ENCODE measurements around the gene TMEM109. TPM values are rescaled to one million over a fixed set of nuclear protein-coding genes. Genes with fewer than 3 reads are reported as not detected.

The TMEM109 gene
- total and polyA plus RNA-seq, 2 of the 8 experiments (the other 6 are each of a cell fraction or from before 2014, with no cell fraction given): 27.3 to 30.3 TPM

DNA sequence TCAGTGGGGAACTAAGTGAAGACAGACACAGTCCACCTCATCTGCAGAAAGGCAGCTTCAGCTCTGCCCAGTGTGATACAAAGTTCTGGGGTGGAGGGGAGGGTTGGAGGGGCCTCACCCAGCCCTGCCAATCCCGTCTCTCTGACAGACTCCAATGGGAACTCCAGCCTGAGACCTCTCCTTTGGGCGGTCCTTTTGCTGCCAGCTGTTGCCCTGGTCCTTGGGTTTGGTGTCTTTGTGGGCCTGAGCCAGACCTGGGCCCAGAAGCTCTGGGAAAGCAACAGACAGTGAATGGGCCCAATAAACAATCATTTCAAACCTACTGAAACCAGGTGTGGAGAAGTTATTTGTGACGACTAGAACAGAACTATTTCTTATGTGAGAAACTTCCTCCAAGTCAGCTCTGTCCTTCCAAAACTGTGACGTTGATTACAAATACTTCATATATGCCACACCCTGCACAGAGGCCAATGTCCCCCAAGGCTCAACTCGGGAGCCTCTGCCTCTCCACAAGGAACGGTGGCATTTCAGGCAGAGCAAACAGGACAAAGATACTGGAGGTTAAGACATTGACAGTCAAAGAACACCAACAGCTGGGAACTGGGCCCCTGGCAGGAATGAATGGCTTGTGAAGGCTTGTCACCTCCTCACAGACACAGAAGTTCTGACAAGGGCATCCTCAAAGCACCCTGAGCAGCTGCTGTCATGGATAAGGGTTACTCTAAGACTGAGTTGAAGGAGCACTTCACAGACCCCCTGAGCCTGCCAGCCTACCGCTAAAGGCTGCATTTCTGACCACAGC, 38.4 kb upstream of the TMEM109 start (continued):
- no peak for TF ChIP-seq NRF1 (IDR thresholded peaks at IDR 0.05; ENCODE audit: low read depth, low read length)
- TF ChIP-seq JUN (IDR thresholded peaks at IDR 0.05; ENCODE audit: low read depth, low read length): no peak
- no peak for TF ChIP-seq SAP30 (IDR thresholded peaks at IDR 0.05; ENCODE audit: insufficient read depth, insufficient replicate concordance, low read length)
- TF ChIP-seq RNF2 (IDR thresholded peaks at IDR 0.05; ENCODE audit: borderline replicate concordance, low read depth, low read length, missing control alignments, poor library complexity, severe bottlenecking): no peak
- TF ChIP-seq MAFK (IDR thresholded peaks at IDR 0.05; ENCODE audit: low read depth, low read length): no peak
- no peak for TF ChIP-seq TEAD4 (IDR thresholded peaks at IDR 0.05; ENCODE audit: low read depth, low read length)
- no peak for TF ChIP-seq JUND (IDR thresholded peaks at IDR 0.05; ENCODE audit: low read length)
